Measurements from ENCODE around the gene EFHD2. TPM values are rescaled to one million over a fixed set of nuclear protein-coding genes. Genes with fewer than 3 reads are reported as not detected.
"Not testable (repeated sequence)": the region's sequence is repeated elsewhere in the genome, so short reads cannot be mapped to it uniquely, and the experiment has no call there.

The EFHD2 gene
- total and polyA plus RNA-seq, 5 donors from 2014 or later: 45.3 to 93.6 (median 68.2) TPM

DNA sequence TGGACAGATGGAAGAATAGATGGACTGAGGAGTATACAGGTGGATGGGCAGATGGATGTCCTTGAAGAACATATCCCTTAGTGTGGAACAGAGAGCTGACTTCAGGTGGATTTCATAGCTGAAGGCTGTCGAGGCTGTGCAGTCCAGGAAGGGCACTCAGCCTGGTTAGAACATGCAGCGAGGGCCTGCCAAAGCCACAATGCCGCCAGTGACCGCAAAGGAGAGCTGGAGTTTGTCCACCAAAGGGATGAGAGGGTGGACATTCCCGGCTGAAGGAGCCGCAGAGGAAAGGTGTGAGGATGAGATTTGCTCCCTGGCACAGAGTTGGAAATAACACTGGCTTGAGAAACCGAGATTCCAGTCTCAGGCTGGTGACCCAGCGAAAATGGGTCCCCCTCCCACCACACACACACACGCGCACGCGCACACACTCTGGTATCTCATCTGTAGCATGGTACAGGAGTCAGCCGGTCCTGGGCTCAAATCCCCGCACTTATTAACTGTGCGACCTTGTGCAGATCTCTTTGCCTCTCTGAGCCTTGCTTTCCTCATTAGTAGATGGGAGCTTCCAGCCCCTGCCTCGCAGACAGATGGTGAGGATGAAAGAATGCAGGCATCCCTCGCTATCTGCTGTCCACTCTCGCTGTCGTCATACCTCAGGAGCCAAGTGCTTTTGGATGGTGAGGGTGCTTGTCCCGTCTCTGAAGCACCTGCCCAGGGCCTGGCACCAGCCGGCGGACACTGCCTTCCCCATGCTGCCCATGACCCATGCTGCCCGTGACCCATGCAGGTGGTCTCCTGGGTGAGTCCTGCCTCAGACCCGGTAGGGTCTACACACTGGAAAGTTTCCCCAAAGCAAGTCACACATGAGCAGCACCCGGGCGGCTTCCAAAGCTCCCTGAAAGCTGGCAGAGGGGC is 26.8 kb upstream of the EFHD2 start:
- ATAC-seq (ENCODE audit: low read depth in 2 of 2): no peak
- Histone ChIP-seq H3K36me3 (ENCODE audit: control insufficient read depth, insufficient read depth, low read length) (no peaks in the 10 kb centered on the region), H3K4me1 (ENCODE audit: control insufficient read depth, insufficient read depth, low read length, poor library complexity, severe bottlenecking) (no peaks in the 10 kb centered on the region), H3K4me3 (ENCODE audit: low read depth, low read length) (no peak overlapping the region), H3K27me3 (ENCODE audit: control insufficient read depth, insufficient read depth, low read length) (peaks cover 4% of the 10 kb centered on the region), H3K27ac (ENCODE audit: insufficient read depth, low read length, poor library complexity, severe bottlenecking) (no peak overlapping the region), H3K9me3 (ENCODE audit: control insufficient read depth in 2 of 2, low read length in 2 of 2) (no peaks in the 10 kb centered on the region)
- Mint-ChIP-seq H3K4me3 (no peak overlapping the region), H3K27ac (no peak overlapping the region), H3K27me3 (peaks cover 42% of the 10 kb centered on the region), H3K36me3 (no peaks in the 10 kb centered on the region), H3K4me1 (peaks cover 2 to 7% (median 5%) of the 10 kb centered on the region in 4 donors), H3K9me3 (no peaks in the 10 kb centered on the region)
- DNase-seq: no peak

DNA sequence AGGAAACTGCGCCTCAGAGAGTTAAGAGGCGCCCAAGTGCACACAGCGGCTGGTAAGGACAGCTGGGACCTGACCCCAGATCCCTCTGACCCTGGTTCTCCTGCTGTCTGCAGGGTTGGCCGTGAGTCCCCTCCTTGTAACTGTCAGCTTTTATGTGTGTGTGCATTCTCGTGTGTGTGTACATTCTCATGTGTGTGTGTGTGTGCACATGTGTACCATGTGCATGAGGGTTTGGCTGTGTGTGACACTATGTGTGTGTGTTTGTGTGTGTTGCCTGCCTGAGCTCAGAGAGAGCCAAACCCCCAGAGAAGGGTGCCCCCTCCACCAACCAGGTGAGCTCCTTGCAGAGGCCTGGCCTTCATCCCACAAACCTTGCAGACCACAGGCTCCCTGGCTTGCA is 25.9 kb upstream of the EFHD2 start:
- no peak overlapping the region for H3K4me3 ChIP-seq (ENCODE audit: low read depth, low read length)

DNA sequence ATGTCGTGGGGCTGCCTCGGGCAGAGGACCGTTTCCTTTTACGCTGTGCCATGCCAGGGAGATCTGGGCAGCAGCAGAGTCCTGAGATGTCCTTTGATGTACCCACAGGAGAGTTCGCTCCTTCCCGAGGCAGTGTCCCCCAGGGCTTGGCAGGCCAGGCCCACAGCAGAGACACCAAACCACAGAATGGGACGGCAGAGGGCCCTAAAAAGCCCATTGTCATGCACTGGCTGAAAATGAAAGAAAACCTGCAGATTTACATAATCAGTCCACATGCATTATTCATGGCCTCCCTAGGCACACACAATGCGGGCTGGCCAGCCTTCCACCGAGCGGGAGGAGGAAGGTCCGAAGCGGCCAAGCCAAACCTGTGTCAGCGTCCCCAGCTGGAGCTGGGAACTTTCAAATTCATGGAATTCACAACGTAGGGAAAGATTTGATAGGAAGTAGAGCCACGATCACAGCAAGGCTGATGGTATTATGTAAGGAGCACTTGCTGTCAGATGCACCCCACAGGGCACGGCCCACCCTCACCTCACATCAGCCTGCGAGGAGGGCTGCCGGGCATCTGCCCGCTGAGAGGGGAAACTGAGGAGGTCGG is 25.3 kb upstream of the EFHD2 start:
- no peaks in the 10 kb centered on the region for H3K36me3 ChIP-seq (ENCODE audit: control insufficient read depth, insufficient read depth, low read length)
- Mint-ChIP-seq H3K27me3 (peaks cover 45% of the 10 kb centered on the region), H3K27ac (no peak overlapping the region), H3K4me3 (no peak overlapping the region), H3K4me1 (peaks cover 2 to 7% (median 5%) of the 10 kb centered on the region in 4 donors), H3K36me3 (no peaks in the 10 kb centered on the region), H3K9me3 (no peaks in the 10 kb centered on the region)
- H3K4me1 ChIP-seq (ENCODE audit: control insufficient read depth, insufficient read depth, low read length, poor library complexity, severe bottlenecking): no peaks in the 10 kb centered on the region
- ATAC-seq (ENCODE audit: low read depth in 2 of 2) (peak in 1 of 2 donors; percentile 43), DNase-seq (no peak)
- no peaks in the 10 kb centered on the region for H3K9me3 ChIP-seq (ENCODE audit: control insufficient read depth in 2 of 2, low read length in 2 of 2)
- H3K27me3 ChIP-seq (ENCODE audit: control insufficient read depth, insufficient read depth, low read length): peaks cover 4% of the 10 kb centered on the region
- no peak overlapping the region for H3K27ac ChIP-seq (ENCODE audit: insufficient read depth, low read length, poor library complexity, severe bottlenecking)
- no peak overlapping the region for H3K4me3 ChIP-seq (ENCODE audit: low read depth, low read length)

More for the DNA sequence above, 25.9 kb upstream of the EFHD2 start:
- Mint-ChIP-seq H3K4me3 (no peak overlapping the region), H3K4me1 (peaks cover 2 to 7% (median 5%) of the 10 kb centered on the region in 4 donors), H3K9me3 (no peaks in the 10 kb centered on the region), H3K27me3 (peaks cover 42% of the 10 kb centered on the region), H3K27ac (no peak overlapping the region), H3K36me3 (no peaks in the 10 kb centered on the region)
- Histone ChIP-seq H3K27ac (ENCODE audit: insufficient read depth, low read length, poor library complexity, severe bottlenecking) (no peak overlapping the region), H3K9me3 (ENCODE audit: control insufficient read depth in 2 of 2, low read length in 2 of 2) (no peaks in the 10 kb centered on the region), H3K4me1 (ENCODE audit: control insufficient read depth, insufficient read depth, low read length, poor library complexity, severe bottlenecking) (no peaks in the 10 kb centered on the region), H3K36me3 (ENCODE audit: control insufficient read depth, insufficient read depth, low read length) (no peaks in the 10 kb centered on the region), H3K27me3 (ENCODE audit: control insufficient read depth, insufficient read depth, low read length) (peaks cover 4% of the 10 kb centered on the region)
- ATAC-seq (ENCODE audit: low read depth in 2 of 2) (no peak), DNase-seq (no peak)

DNA sequence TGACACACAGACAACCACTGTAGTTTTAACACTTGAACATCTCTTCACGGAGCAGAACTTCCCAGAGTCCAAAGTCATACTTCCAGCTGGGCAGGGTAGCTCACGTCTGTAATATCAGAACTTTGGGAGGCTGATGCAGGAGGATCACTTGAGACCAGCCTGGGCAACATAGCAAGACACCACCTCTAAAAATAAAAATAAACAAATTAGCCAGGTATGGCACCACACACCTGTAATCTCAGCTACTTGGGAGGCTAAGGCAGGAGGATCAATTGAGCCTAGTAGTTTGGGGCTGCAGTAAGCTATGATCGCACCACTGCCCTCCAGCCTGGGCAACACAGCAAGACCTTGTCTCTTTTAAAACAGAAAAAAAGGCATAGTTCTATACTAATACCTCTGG is 24.3 kb upstream of the EFHD2 start:
- Mint-ChIP-seq H3K4me3 (no peak overlapping the region), H3K9me3 (no peaks in the 10 kb centered on the region), H3K4me1 (peaks cover 2 to 7% (median 5%) of the 10 kb centered on the region in 4 donors), H3K27me3 (peaks cover 43% of the 10 kb centered on the region), H3K27ac (no peak overlapping the region), H3K36me3 (no peaks in the 10 kb centered on the region)
- Histone ChIP-seq H3K27ac (ENCODE audit: insufficient read depth, low read length, poor library complexity, severe bottlenecking) (no peak overlapping the region), H3K9me3 (ENCODE audit: control insufficient read depth in 2 of 2, low read length in 2 of 2) (no peaks in the 10 kb centered on the region), H3K4me3 (ENCODE audit: low read depth, low read length) (no peak overlapping the region), H3K36me3 (ENCODE audit: control insufficient read depth, insufficient read depth, low read length) (no peaks in the 10 kb centered on the region), H3K27me3 (ENCODE audit: control insufficient read depth, insufficient read depth, low read length) (peaks cover 4% of the 10 kb centered on the region), H3K4me1 (ENCODE audit: control insufficient read depth, insufficient read depth, low read length, poor library complexity, severe bottlenecking) (no peaks in the 10 kb centered on the region)
- DNase-seq (no peak), ATAC-seq (ENCODE audit: low read depth in 2 of 2) (no peak)

DNA sequence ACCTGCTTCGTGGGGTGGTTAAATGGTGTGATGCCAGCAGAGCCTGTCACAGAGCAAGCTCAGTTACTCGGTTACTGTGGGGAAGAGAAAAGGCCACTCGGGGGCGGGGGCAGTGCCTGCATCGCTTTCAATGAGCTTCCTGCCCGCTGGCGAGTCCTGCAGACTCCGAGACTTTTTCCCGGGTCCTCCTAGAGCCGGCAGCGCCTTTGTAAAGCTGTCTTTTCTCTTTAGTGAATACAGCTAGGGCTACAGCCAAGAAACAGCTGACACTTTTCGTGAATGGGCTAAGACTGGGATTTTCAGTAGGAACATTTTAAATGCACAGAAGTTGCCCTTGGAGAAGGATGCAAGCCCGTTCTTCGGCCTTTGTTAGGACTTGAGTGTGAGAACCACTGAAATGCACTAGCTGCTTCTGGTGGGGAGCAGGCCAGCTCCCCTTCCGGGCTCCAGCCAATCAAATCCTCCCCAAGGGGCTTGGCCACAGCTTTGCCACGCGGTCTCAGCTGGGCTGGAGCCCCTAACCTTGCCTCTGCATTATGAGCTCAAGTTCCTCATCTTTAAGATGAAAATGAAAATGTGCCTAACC is 23.4 kb upstream of the EFHD2 start:
- peak overlapping the region in 2 of 4 donors; percentile 28 to 33 for H3K4me3 Mint-ChIP-seq
- Histone ChIP-seq H3K9me3 (ENCODE audit: control insufficient read depth in 2 of 2, low read length in 2 of 2) (no peaks in the 10 kb centered on the region), H3K27ac (ENCODE audit: insufficient read depth, low read length, poor library complexity, severe bottlenecking) (no peak overlapping the region), H3K36me3 (ENCODE audit: control insufficient read depth, insufficient read depth, low read length) (no peaks in the 10 kb centered on the region), H3K4me3 (ENCODE audit: low read depth, low read length) (no peak overlapping the region), H3K27me3 (ENCODE audit: control insufficient read depth, insufficient read depth, low read length) (peaks cover 4% of the 10 kb centered on the region), H3K4me1 (ENCODE audit: control insufficient read depth, insufficient read depth, low read length, poor library complexity, severe bottlenecking) (no peaks in the 10 kb centered on the region)
- peaks cover 2 to 7% (median 5%) of the 10 kb centered on the region in 4 donors for H3K4me1 Mint-ChIP-seq
- peaks cover 36% of the 10 kb centered on the region for H3K27me3 Mint-ChIP-seq
- DNase-seq (no peak), ATAC-seq (ENCODE audit: low read depth in 2 of 2) (no peak)
- H3K9me3 Mint-ChIP-seq: no peaks in the 10 kb centered on the region
- no peaks in the 10 kb centered on the region for H3K36me3 Mint-ChIP-seq
- H3K27ac Mint-ChIP-seq: no peak overlapping the region

DNA sequence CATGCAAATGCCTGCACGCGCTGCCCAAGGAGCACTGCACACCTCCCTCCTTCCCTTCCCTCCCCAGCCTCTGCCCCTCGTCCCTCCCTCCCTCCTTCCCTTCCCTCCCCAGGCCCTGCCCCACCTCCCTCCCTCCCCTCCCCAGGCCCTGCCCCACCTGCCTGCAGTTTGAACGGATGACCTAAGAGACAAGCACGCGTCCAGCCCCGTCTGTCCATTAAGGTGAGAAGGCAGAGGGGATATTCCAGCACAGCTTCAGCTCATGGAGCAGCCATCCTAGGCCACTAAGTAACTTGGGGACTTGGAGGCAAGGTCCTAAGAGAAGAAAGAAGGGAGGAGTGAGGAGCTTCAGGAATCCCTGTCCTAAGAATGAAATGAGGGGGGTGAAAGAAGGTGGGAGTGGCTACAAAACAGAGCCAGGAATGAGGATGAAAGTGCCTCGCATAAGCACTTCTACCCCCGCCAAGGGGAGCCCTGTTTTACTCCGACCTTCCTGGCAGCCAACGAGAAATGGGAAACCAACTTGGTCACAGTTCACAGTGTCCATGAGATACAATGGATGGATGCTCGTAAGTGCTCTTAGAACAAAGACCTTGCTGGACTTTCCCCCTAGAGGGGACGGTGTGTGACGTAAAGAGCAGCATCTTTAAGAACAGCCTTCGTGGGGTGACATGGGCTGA is 21.3 kb upstream of the EFHD2 start:
- H3K27me3 ChIP-seq (ENCODE audit: control insufficient read depth, insufficient read depth, low read length): peaks cover 4% of the 10 kb centered on the region
- Mint-ChIP-seq H3K4me1 (peaks cover 0 to 7% (median 3%) of the 10 kb centered on the region in 4 donors), H3K9me3 (no peaks in the 10 kb centered on the region)

DNA sequence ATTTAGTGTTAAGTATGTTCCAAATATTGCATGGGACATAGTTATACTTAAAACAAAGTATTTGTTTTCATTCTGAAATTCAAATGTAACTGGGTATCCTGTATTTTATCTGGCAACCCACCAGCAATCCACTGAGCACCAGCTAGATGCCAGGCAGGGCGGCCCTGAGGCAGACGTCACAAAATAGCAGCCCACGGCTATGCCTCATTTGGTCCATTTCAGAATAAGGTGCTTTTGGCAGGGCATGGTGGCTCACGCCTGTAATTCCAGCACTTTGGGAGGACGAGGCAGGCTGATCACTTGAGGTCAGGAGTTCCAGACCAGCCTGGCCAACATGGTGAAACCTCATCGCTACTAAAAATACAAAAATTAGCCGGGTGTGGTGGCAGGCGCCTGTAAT is 19.9 kb upstream of the EFHD2 start:
- H3K36me3 ChIP-seq (ENCODE audit: control insufficient read depth, insufficient read depth, low read length); H3K27me3 ChIP-seq (ENCODE audit: control insufficient read depth, insufficient read depth, low read length); H3K4me3 ChIP-seq (ENCODE audit: low read depth, low read length); H3K4me1 Mint-ChIP-seq; H3K4me3 Mint-ChIP-seq; H3K27ac ChIP-seq (ENCODE audit: insufficient read depth, low read length, poor library complexity, severe bottlenecking); H3K27ac Mint-ChIP-seq; H3K36me3 Mint-ChIP-seq; ATAC-seq (ENCODE audit: low read depth in 2 of 2); H3K4me1 ChIP-seq (ENCODE audit: control insufficient read depth, insufficient read depth, low read length, poor library complexity, severe bottlenecking); H3K9me3 ChIP-seq (ENCODE audit: control insufficient read depth in 2 of 2, low read length in 2 of 2); H3K9me3 Mint-ChIP-seq; DNase-seq: not testable (repeated sequence)
- H3K27me3 Mint-ChIP-seq: peaks cover 38% of the 10 kb centered on the region

More for the DNA sequence above, 21.3 kb upstream of the EFHD2 start:
- Mint-ChIP-seq H3K27ac (no peak overlapping the region), H3K27me3 (peaks cover 36% of the 10 kb centered on the region), H3K36me3 (no peaks in the 10 kb centered on the region), H3K4me3 (no peak overlapping the region)
- DNase-seq: no peak
- Histone ChIP-seq H3K9me3 (ENCODE audit: control insufficient read depth in 2 of 2, low read length in 2 of 2) (no peaks in the 10 kb centered on the region), H3K4me3 (ENCODE audit: low read depth, low read length) (no peak overlapping the region), H3K4me1 (ENCODE audit: control insufficient read depth, insufficient read depth, low read length, poor library complexity, severe bottlenecking) (no peaks in the 10 kb centered on the region), H3K27ac (ENCODE audit: insufficient read depth, low read length, poor library complexity, severe bottlenecking) (no peak overlapping the region), H3K36me3 (ENCODE audit: control insufficient read depth, insufficient read depth, low read length) (no peaks in the 10 kb centered on the region)
- ATAC-seq (ENCODE audit: low read depth in 2 of 2): no peak

Data from CD4-positive, CD25-positive, alpha-beta regulatory T cell (primary cell).